ENCODE measurements around the gene ASCL5. TPM values are rescaled to one million over a fixed set of nuclear protein-coding genes. Genes with fewer than 3 reads are reported as not detected.

Gene ASCL5
- total RNA-seq, 2 donors from 2014 or later: not detected

- H3K27ac ChIP-seq: no peak overlapping the region
- H3K36me3 ChIP-seq: peaks cover 61% of the 10 kb centered on the region
- no peak for DNase-seq (ENCODE audit: low spot score)
Observed at GRCh38 chr1:201146626-201147390, 19.8 kb upstream of the ASCL5 start.

GRCh38 chr1:201145816-201146215, 18.8 kb upstream of the ASCL5 start:
- Histone ChIP-seq H3K9me3 (no peaks in the 10 kb centered on the region), H3K4me3 (no peak overlapping the region), H3K27me3 (no peaks in the 10 kb centered on the region), H3K36me3 (peaks cover 60% of the 10 kb centered on the region), H3K4me1 (peaks cover 0 to 10% of the 10 kb centered on the region in 2 donors), H3K27ac (no peak overlapping the region)
- no peak for TF ChIP-seq CTCF (IDR thresholded peaks at IDR 0.05)
- DNase-seq (ENCODE audit: low spot score): no peak

More at GRCh38 chr1:201146626-201147390, 19.8 kb upstream of the ASCL5 start:
- TF ChIP-seq CTCF (IDR thresholded peaks at IDR 0.05): no peak
- Histone ChIP-seq H3K4me3 (no peak overlapping the region), H3K27me3 (no peaks in the 10 kb centered on the region), H3K9me3 (no peaks in the 10 kb centered on the region), H3K4me1 (peaks cover 0 to 9% of the 10 kb centered on the region in 2 donors)

GRCh38 chr1:201145132-201145531, 18.1 kb upstream of the ASCL5 start:
- Histone ChIP-seq H3K27me3 (no peaks in the 10 kb centered on the region), H3K4me1 (peaks cover 0 to 10% of the 10 kb centered on the region in 2 donors), H3K9me3 (no peaks in the 10 kb centered on the region), H3K36me3 (peaks cover 60% of the 10 kb centered on the region), H3K4me3 (no peak overlapping the region), H3K27ac (no peak overlapping the region)
- no peak for TF ChIP-seq CTCF (IDR thresholded peaks at IDR 0.05)
- DNase-seq (ENCODE audit: low spot score): no peak

GRCh38 chr1:201144701-201145100, 17.7 kb upstream of the ASCL5 start:
- no peaks in the 10 kb centered on the region for H3K27me3 ChIP-seq
- no peak for TF ChIP-seq CTCF (IDR thresholded peaks at IDR 0.05)
- no peak overlapping the region for H3K27ac ChIP-seq
- peaks cover 60% of the 10 kb centered on the region for H3K36me3 ChIP-seq
- H3K4me1 ChIP-seq: peaks cover 0 to 10% of the 10 kb centered on the region in 2 donors
- no peak for DNase-seq (ENCODE audit: low spot score)
- H3K9me3 ChIP-seq: no peaks in the 10 kb centered on the region
- no peak overlapping the region for H3K4me3 ChIP-seq

GRCh38 chr1:201143726-201144635, 17.0 kb upstream of the ASCL5 start:
- no peak for DNase-seq (ENCODE audit: low spot score)
- Histone ChIP-seq H3K27me3 (no peaks in the 10 kb centered on the region), H3K9me3 (no peaks in the 10 kb centered on the region), H3K27ac (no peak overlapping the region), H3K36me3 (peaks cover 60% of the 10 kb centered on the region), H3K4me3 (no peak overlapping the region), H3K4me1 (peaks cover 0 to 10% of the 10 kb centered on the region in 2 donors)
- TF ChIP-seq CTCF (IDR thresholded peaks at IDR 0.05): no peak

All from right atrium auricular region (tissue), 2 donors.